ENCODE results near the gene ACTR3C. TPM values are rescaled to one million over a fixed set of nuclear protein-coding genes. Genes with fewer than 3 reads are reported as not detected.

Gene ACTR3C
- total and polyA plus RNA-seq, 2 donors (not counting 1 experiment from before 2014, with no cell fraction given) = 4.0 to 20.7 TPM

- no peak overlapping the region for H3K4me2 ChIP-seq (replicated peaks; ENCODE audit: low read depth, low read length, poor library complexity, severe bottlenecking)
- no peak for ATAC-seq (ENCODE audit: low read depth)
- WGBS (ENCODE audit: insufficient coverage) = 100% methylated on average over 3 of the region's 3 CpGs
Observed at GRCh38 chr7:150327308-150327707, 4.0 kb upstream of the ACTR3C start.

More at GRCh38 chr7:150327308-150327707, 4.0 kb upstream of the ACTR3C start:
- Histone ChIP-seq H4K20me1 (ENCODE audit: control insufficient read depth, insufficient read depth, low read length, poor library complexity, severe bottlenecking) (no peaks in the 10 kb centered on the region), H3K27me3 (replicated peaks in 1 of 4; ENCODE audit: control extremely low read depth in 1 of 4, control insufficient read depth in 3 of 4, insufficient read depth in 4 of 4, low read length in 3 of 4) (no peaks in the 10 kb centered on the region), H3K27ac (ENCODE audit: low read length in 2 of 2) (no peak overlapping the region), H3K79me2 (ENCODE audit: control insufficient read depth, insufficient read depth, low read length) (peaks cover 10% of the 10 kb centered on the region), H3K9ac (ENCODE audit: low read length) (no peak overlapping the region), H3K9me3 (ENCODE audit: control extremely low read depth in 1 of 3, control insufficient read depth in 2 of 3, insufficient read depth in 1 of 3, low read length in 2 of 3) (peaks cover 0 to 4% (median 0%) of the 10 kb centered on the region in 3 donors), H2AFZ (ENCODE audit: insufficient read depth, low read depth, low read length, poor library complexity, severe bottlenecking) (no peak overlapping the region), H3K4me3 (ENCODE audit: control extremely low read depth in 1 of 5, extremely low read depth in 1 of 5, insufficient read depth in 1 of 5, low read depth in 2 of 5, low read length in 4 of 5) (no peak overlapping the region), H3K36me3 (replicated peaks in 1 of 2; ENCODE audit: control extremely low read depth in 1 of 2, control insufficient read depth in 1 of 2, extremely low read depth in 1 of 2, insufficient read depth in 2 of 2, low read length in 1 of 2) (peaks cover 0 to 34% of the 10 kb centered on the region in 2 experiments), H3K4me1 (ENCODE audit: control insufficient read depth in 2 of 2, insufficient read depth in 2 of 2, low read length in 2 of 2) (peaks cover 8 to 20% of the 10 kb centered on the region in 2 donors)
- H3K27ac Mint-ChIP-seq = no peak overlapping the region
- CTCF ChIA-PET = no interaction called here
- TF ChIP-seq CTCF (IDR thresholded peaks at IDR 0.05) (no peak), EZH2 (IDR thresholded peaks at IDR 0.05; ENCODE audit: borderline replicate concordance, insufficient read depth, low read depth, low read length, poor library complexity, severe bottlenecking) (no peak)
- no peak for DNase-seq
- intact Hi-C loops (cut with micrococcal nuclease) = no loop called here
- H3K27me3 Mint-ChIP-seq = no peaks in the 10 kb centered on the region
- no peaks in the 10 kb centered on the region for H3K9me3 Mint-ChIP-seq (ENCODE audit: insufficient read depth)
- POLR2A ChIA-PET = interaction anchor here (1.2 kb wide), 1 partner anchor 732 kb away, joined by 7 read pairs; the partner anchor contains the start of gene SLC4A2
- no peak overlapping the region for H3K4me3 Mint-ChIP-seq
- H3K4me1 Mint-ChIP-seq = peaks cover 28% of the 10 kb centered on the region
